Neuronal stem cell (in vitro differentiated cells): ENCODE measurements around the gene PSMB3.
A peak's percentile ranks its signal among the peaks of the same experiment; 100 is the strongest.

ENCODE experiments used
- DNase-seq: peaks from one replicate; pipeline ENCODE4 v3.0.0-alpha.2; 2013; ENCODE audit warnings: low spot score
- H2AFZ ChIP-seq: one replicate; pipeline ENCODE4 v1.6.1; 2013; ENCODE audit warnings: mild to moderate bottlenecking, low read length, inconsistent platforms
- H2AK5ac ChIP-seq: 2 replicates; pipeline ENCODE4 v1.6.1; 2013; ENCODE audit warnings: low read depth, mild to moderate bottlenecking, inconsistent platforms, low read length, moderate library complexity, mixed read lengths
- H2BK120ac ChIP-seq: 2 replicates; pipeline ENCODE4 v1.6.1; 2013; ENCODE audit warnings: low read depth, mild to moderate bottlenecking, inconsistent platforms, low read length, moderate library complexity, mixed read lengths
- H2BK12ac ChIP-seq: one replicate; pipeline ENCODE4 v1.6.1; 2013; ENCODE audit warnings: low read length, inconsistent platforms
- H2BK15ac ChIP-seq: 2 replicates; pipeline ENCODE4 v1.6.1; 2013; ENCODE audit warnings: mild to moderate bottlenecking, low read length, inconsistent platforms, mixed read lengths
- H2BK5ac ChIP-seq: one replicate; pipeline ENCODE4 v1.6.1; 2013; ENCODE audit warnings: inconsistent platforms, mild to moderate bottlenecking, low read length, moderate library complexity
- H3K14ac ChIP-seq: one replicate; pipeline ENCODE4 v1.6.1; 2013; ENCODE audit warnings: low read length, inconsistent platforms
- H3K18ac ChIP-seq: 2 replicates; pipeline ENCODE4 v1.6.1; 2013; ENCODE audit warnings: low read length, inconsistent platforms
- H3K23ac ChIP-seq: 2 replicates; pipeline ENCODE4 v1.6.1; 2013; ENCODE audit warnings: low read depth, mild to moderate bottlenecking, mixed read lengths, low read length, inconsistent platforms; ENCODE audit not compliant: poor library complexity
- H3K27ac ChIP-seq: replicated peaks from 3 replicates; pipeline ENCODE4 v1.5.1; 2013; ENCODE audit warnings: low read length, inconsistent platforms
- H3K27me3 ChIP-seq, 3 experiments: 2 replicates each; pipeline ENCODE4 v1.6.1; 2013; ENCODE audit warnings: low read length in 3 of 3, mild to moderate bottlenecking in 2 of 3, inconsistent platforms in 1 of 3, low read depth in 1 of 3, mixed read lengths in 1 of 3, moderate library complexity in 1 of 3; ENCODE audit not compliant: control insufficient read depth in 3 of 3, insufficient read depth in 3 of 3
- H3K36me3 ChIP-seq, 2 donors: replicated peaks in 1 of 2; 2 replicates each; pipeline ENCODE4 v1.6.1; 2013; ENCODE audit warnings: low read length in 2 of 2; ENCODE audit not compliant: control insufficient read depth in 2 of 2, insufficient read depth in 2 of 2
- H3K4ac ChIP-seq: 2 replicates; pipeline ENCODE4 v1.6.1; 2013; ENCODE audit warnings: inconsistent platforms, mild to moderate bottlenecking, low read length, moderate library complexity
- H3K4me1 ChIP-seq, 2 donors: 1 replicate in 1 of 2; 2 replicates in 1 of 2; pipeline ENCODE4 v1.6.1; 2013; ENCODE audit warnings: low read length in 2 of 2, low read depth in 1 of 2; ENCODE audit not compliant: control insufficient read depth in 2 of 2, insufficient read depth in 1 of 2
- H3K4me2 ChIP-seq: one replicate; pipeline ENCODE4 v1.6.1; 2013; ENCODE audit warnings: mild to moderate bottlenecking, low read length, inconsistent platforms; ENCODE audit not compliant: insufficient read depth, poor library complexity, severe bottlenecking
- H3K4me3 ChIP-seq, 2 donors: 2 replicates each; pipeline ENCODE4 v1.5.1; 2013; ENCODE audit warnings: low read length in 2 of 2, mild to moderate bottlenecking in 2 of 2, inconsistent platforms in 1 of 2, moderate library complexity in 1 of 2
- H3K79me1 ChIP-seq: one replicate; pipeline ENCODE4 v1.6.1; 2013; ENCODE audit warnings: low read depth, mild to moderate bottlenecking, inconsistent platforms, low read length, moderate library complexity
- H3K9ac ChIP-seq: one replicate; pipeline ENCODE4 v1.6.1; 2013; ENCODE audit warnings: mild to moderate bottlenecking, low read depth, low read length, inconsistent platforms; ENCODE audit not compliant: poor library complexity
- H3K9me3 ChIP-seq, 2 donors: replicated peaks in 1 of 2; 2 replicates each; pipeline versions ENCODE3 to v1.6.1; 2013; ENCODE audit warnings: low read length in 2 of 2, mild to moderate bottlenecking in 2 of 2, inconsistent platforms in 1 of 2, low read depth in 1 of 2, mixed read lengths in 1 of 2, moderate library complexity in 1 of 2; ENCODE audit not compliant: control insufficient read depth in 2 of 2, insufficient read depth in 1 of 2
- H4K8ac ChIP-seq: one replicate; pipeline ENCODE4 v1.6.1; 2013; ENCODE audit warnings: low read depth, mild to moderate bottlenecking, inconsistent platforms, low read length, moderate library complexity
- H4K91ac ChIP-seq: one replicate; pipeline ENCODE4 v1.6.1; 2013; ENCODE audit warnings: low read length, low read depth, mild to moderate bottlenecking, inconsistent platforms; ENCODE audit not compliant: poor library complexity
- WGBS, 2 donors: extraction: QIAGEN DNeasy Blood & Tissue Kit; methylation state at CpG; one replicate each; pipeline ENCODE4 v1.1.7; 2013; ENCODE audit warnings: missing lambda C conversion rate in 2 of 2, mixed read lengths in 1 of 2; ENCODE audit not compliant: insufficient read length in 2 of 2, insufficient replicate concordance in 1 of 2; ENCODE audit errors: extremely low coverage in 2 of 2; 5-methylcytosine and 5-hydroxymethylcytosine counted together

The PSMB3 gene

DNA sequence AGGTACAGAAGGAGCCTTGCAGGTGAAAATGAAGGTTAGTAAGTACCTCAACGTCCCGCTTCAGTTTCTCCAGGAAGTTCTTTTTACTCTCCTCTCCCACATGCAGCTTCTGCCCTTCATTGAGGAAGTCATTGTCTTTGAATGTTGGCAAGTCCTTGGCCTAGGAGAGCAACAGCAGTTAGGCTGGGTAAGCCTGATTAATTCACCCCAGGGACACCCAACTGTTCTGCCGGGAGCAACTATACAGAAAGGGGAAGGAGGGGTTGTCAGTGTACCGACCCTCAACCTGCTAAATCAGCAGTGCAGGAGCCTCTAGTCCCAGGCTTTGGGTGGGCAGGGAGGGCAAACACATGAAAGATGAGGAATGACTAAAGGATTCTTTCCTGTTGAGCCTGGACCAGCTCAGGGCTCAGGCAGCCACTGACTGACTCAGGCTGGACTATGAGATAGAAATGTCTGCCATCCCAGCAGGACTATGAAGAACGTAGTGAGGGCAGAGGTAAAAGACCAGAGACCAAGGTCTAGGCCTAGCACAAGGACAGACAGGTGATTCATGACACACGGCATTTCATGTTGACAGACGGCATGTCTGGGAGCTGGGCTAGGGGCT is 25.2 kb downstream of the PSMB3 start:
- Histone ChIP-seq H2AFZ (no peak overlapping the region), H2BK120ac (no peak overlapping the region), H3K23ac (no peak overlapping the region), H3K9me3 (no peaks in the 10 kb centered on the region), H2BK12ac (no peak overlapping the region), H2BK5ac (no peak overlapping the region), H4K8ac (no peak overlapping the region), H4K91ac (no peak overlapping the region), H3K27ac (no peak overlapping the region), H2AK5ac (no peak overlapping the region), H3K14ac (no peak overlapping the region), H3K9ac (peak overlapping the region; percentile 38), H3K4me2 (no peak overlapping the region), H2BK15ac (no peak overlapping the region), H3K4me3 (no peak overlapping the region), H3K4me1 (no peaks in the 10 kb centered on the region), H3K4ac (no peak overlapping the region), H3K79me1 (no peaks in the 10 kb centered on the region), H3K27me3 (no peaks in the 10 kb centered on the region), H3K36me3 (peaks cover 68 to 94% of the 10 kb centered on the region in 2 donors), H3K18ac (no peak overlapping the region)
- no CpG with 5 or more reads among the region's 7 CpGs for WGBS, 2 donors
- no peak for DNase-seq

DNA sequence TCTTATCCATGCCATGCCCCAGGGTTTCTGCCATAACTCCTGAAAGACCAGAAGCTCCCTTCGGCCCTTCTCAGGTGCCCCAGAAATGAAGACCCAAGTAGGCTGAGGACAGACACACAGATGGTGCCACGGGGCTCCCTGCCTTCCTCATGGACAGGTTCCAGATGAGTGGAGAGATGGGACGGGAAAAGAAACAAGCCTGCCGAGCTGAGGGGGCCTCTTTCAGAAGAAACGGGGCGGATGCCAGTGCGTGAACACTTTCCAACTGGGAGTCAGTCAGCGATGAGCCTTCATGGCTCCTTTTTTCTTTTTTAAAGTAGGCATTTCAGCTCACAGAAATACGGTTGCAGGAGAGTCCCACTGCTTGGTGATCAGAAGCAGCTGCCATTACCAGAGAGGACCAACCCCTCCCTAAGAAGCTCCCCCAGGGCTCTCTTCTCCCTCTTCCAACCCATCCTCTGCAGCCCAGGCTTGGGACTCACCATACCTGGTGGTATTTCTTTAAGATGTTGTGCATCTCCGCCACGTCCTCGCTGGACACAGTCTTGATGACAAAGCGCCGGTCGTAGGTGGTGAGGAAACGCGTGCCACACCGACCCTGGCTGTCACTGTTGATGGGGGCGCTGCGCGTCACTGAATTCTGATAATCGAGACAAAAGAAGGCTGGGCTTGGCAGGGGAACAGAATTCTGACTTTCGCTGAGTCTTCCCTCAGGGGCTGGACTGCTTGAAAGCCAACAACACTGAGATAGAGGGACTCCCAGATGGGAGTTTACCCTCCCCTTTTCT is 27.6 kb downstream of the PSMB3 start:
- no peak overlapping the region for H2AK5ac ChIP-seq
- no peaks in the 10 kb centered on the region for H3K9me3 ChIP-seq
- H3K14ac ChIP-seq, result no peak overlapping the region
- no peak overlapping the region for H3K4me3 ChIP-seq
- no peak overlapping the region for H3K9ac ChIP-seq
- no peak overlapping the region for H3K27ac ChIP-seq
- H3K36me3 ChIP-seq, result peaks cover 68 to 96% of the 10 kb centered on the region in 2 donors
- H3K79me1 ChIP-seq, result no peaks in the 10 kb centered on the region
- no peak overlapping the region for H3K4me2 ChIP-seq
- no CpG with 5 or more reads among the region's 23 CpGs for WGBS, 2 donors
- H4K91ac ChIP-seq, result no peak overlapping the region
- H3K4me1 ChIP-seq, result no peaks in the 10 kb centered on the region
- no peak overlapping the region for H3K18ac ChIP-seq
- H2BK12ac ChIP-seq, result no peak overlapping the region
- no peak overlapping the region for H3K4ac ChIP-seq
- H2AFZ ChIP-seq, result no peak overlapping the region
- no peak overlapping the region for H2BK120ac ChIP-seq
- no peak for DNase-seq
- no peaks in the 10 kb centered on the region for H3K27me3 ChIP-seq
- H2BK15ac ChIP-seq, result no peak overlapping the region
- H4K8ac ChIP-seq, result no peak overlapping the region
- H2BK5ac ChIP-seq, result no peak overlapping the region
- H3K23ac ChIP-seq, result peak overlapping the region; percentile 14

DNA sequence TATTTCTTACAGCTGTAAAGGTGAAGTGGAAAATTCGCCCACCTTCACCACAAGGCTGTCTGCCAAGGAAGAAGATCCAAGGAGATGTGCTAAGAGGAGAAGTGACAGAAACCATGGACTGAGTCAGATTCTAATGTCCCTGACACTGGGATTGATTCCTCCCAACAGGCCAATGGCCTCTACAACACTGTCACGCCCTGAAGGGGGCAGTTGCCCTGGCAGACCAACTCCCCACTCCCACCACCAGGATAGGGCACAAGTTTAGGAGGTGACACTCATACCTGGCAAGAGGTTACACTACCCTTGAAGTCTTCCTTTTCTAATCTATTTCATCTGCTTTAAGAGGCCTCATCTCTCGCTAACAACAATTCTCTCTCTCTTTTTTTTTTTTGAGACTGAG is 30.7 kb downstream of the PSMB3 start:
- Histone ChIP-seq H4K8ac (no peak overlapping the region), H3K4me2 (no peak overlapping the region), H3K27ac (no peak overlapping the region), H2AFZ (no peak overlapping the region), H2BK120ac (no peak overlapping the region), H2BK15ac (no peak overlapping the region), H3K27me3 (no peaks in the 10 kb centered on the region), H3K79me1 (peaks cover 3% of the 10 kb centered on the region), H2BK5ac (no peak overlapping the region), H3K23ac (no peak overlapping the region), H3K4ac (no peak overlapping the region), H3K9me3 (no peaks in the 10 kb centered on the region), H3K4me3 (no peak overlapping the region), H2BK12ac (no peak overlapping the region), H4K91ac (no peak overlapping the region), H3K14ac (no peak overlapping the region), H3K36me3 (peaks cover 64 to 89% of the 10 kb centered on the region in 2 donors), H3K18ac (no peak overlapping the region), H2AK5ac (no peak overlapping the region), H3K4me1 (no peaks in the 10 kb centered on the region), H3K9ac (no peak overlapping the region)
- DNase-seq, result no peak
- WGBS, 2 donors, result no CpG with 5 or more reads among the region's 3 CpGs

DNA sequence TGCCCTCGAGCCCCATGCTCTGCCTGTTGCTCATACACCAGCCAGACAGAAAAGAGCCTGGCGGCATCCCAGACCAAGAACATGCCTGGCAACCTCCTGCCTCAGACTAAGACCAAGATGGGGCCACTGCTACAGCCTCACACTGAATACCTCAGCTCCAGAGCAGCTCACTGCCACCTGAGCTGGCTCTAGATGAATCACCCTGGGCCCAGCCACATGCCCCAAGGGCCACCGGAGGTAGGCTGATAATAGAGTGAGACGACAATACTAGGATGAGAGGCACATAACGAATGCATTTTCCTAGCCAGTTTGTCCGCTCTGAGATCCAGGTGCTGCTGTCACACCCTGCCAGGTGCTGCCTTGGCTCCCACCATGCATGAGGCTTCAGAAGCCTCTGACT is 33.8 kb downstream of the PSMB3 start:
- no peak overlapping the region for H3K4me3 ChIP-seq
- no peak overlapping the region for H3K4me2 ChIP-seq
- no peak overlapping the region for H3K18ac ChIP-seq
- no peaks in the 10 kb centered on the region for H3K9me3 ChIP-seq
- H3K9ac ChIP-seq, result peak overlapping the region; percentile 14
- peaks cover 5% of the 10 kb centered on the region for H3K79me1 ChIP-seq
- H4K91ac ChIP-seq, result no peak overlapping the region
- H2AK5ac ChIP-seq, result no peak overlapping the region
- no peaks in the 10 kb centered on the region for H3K27me3 ChIP-seq
- no peak overlapping the region for H2BK12ac ChIP-seq
- H3K23ac ChIP-seq, result no peak overlapping the region
- no peak overlapping the region for H3K14ac ChIP-seq
- H3K27ac ChIP-seq, result no peak overlapping the region
- no peak for DNase-seq
- H3K36me3 ChIP-seq, result peaks cover 36 to 62% of the 10 kb centered on the region in 2 donors
- no peak overlapping the region for H2AFZ ChIP-seq
- H3K4me1 ChIP-seq, result peaks cover 10% of the 10 kb centered on the region in 2 donors
- no peak overlapping the region for H2BK15ac ChIP-seq
- H2BK5ac ChIP-seq, result no peak overlapping the region
- no CpG with 5 or more reads among the region's 6 CpGs for WGBS, 2 donors
- H2BK120ac ChIP-seq, result no peak overlapping the region
- no peak overlapping the region for H3K4ac ChIP-seq
- H4K8ac ChIP-seq, result no peak overlapping the region
